SH-SY5Y (cell line): Measurements from ENCODE around the gene PDK2.

ENCODE experiments used
- GATA2 ChIP-seq: IDR thresholded peaks from 2 replicates; pipeline ENCODE4 v1.6.1; 2011; ENCODE audit warnings: mild to moderate bottlenecking, low read depth, low read length
- GATA3 ChIP-seq: IDR thresholded peaks from 2 replicates; pipeline ENCODE4 v1.6.1; 2011; ENCODE audit warnings: low read depth, mild to moderate bottlenecking, low read length, moderate library complexity

- no peak for TF ChIP-seq GATA2
- no peak for TF ChIP-seq GATA3
Measured at GRCh38 chr17:50047083-50047482, 48.1 kb upstream of the PDK2 start.
